Thyroid gland (tissue), 4 donors: ENCODE measurements around the gene FAM181A.

Source experiments
- CTCF ChIP-seq, 6 experiments: fragments of 200-600 bp in 3 of 6; fragments of 450-650 bp in 3 of 6; sonication (generic) in 3 of 6; IDR thresholded peaks; one replicate each; pipeline ENCODE4 v1.5.1; 2016 to 2019; ENCODE audit warnings: antibody characterized with exemption in 6 of 6, mild to moderate bottlenecking in 2 of 6, inconsistent platforms in 1 of 6, moderate library complexity in 1 of 6
- POLR2A ChIP-seq, 2 donors: fragments of 450-650 bp; IDR thresholded peaks; one replicate each; pipeline ENCODE4 v1.6.1; 2017; ENCODE audit warnings: antibody characterized with exemption in 2 of 2, mild to moderate bottlenecking in 2 of 2, moderate library complexity in 1 of 2

GRCh38 chr14:93928184-93929047 is 1.3 kb downstream of the FAM181A start:
- TF ChIP-seq CTCF (IDR thresholded peaks at IDR 0.05) (no peak), POLR2A (IDR thresholded peaks at IDR 0.05) (no peak)
